Endothelial cell of umbilical vein (primary cell): Measurements from ENCODE around the gene MMP25. TPM values are rescaled to one million over a fixed set of nuclear protein-coding genes. Genes with fewer than 3 reads are reported as not detected.
A peak's percentile ranks its signal among the peaks of the same experiment; 100 is the strongest.

Experiments used
- BruUV-seq: library from RNA; stranded (reverse); fragments of 400-500 nt; replicated peaks from 2 replicates; lab custom pipeline; 2021; lab: Mats Ljungman, UMichigan
- CTCF ChIA-PET: fragments of 300-600, 350-600 bp; sonication (Branson Sonifier 250); formaldehyde crosslinking; loops from one replicate; lab custom pipeline; 2021; ENCODE audit warnings: antibody characterized with exemption, inconsistent platforms; lab: Charles Lee
- POLR2A ChIA-PET: fragments of 300-600, 350-600 bp; sonication (Branson Sonifier 250); formaldehyde crosslinking; loops from one replicate; lab custom pipeline; 2021; ENCODE audit warnings: antibody characterized with exemption, inconsistent platforms; lab: Charles Lee
- DNase-seq: peaks from one replicate; pipeline ENCODE4 v3.0.0-alpha.2; 2011; ENCODE audit warnings: low read depth, low spot score
- FAIRE-seq: peaks from 2 replicates; lab custom pipeline; 2011; peaks lifted over from hg19 to GRCh38; lab: Jason Lieb, UNC
- H2AFZ ChIP-seq: 2 replicates; pipeline ENCODE4 v1.6.0; 2012; ENCODE audit warnings: low read depth, low read length, control low read depth, inconsistent platforms
- H3K27ac ChIP-seq: 2 replicates; pipeline ENCODE4 v1.5.1; 2011; ENCODE audit warnings: low read depth, mild to moderate bottlenecking, control low read depth, low read length, moderate library complexity; ENCODE audit not compliant: insufficient read depth
- H3K27me3 ChIP-seq, 2 experiments: 2 replicates each; pipeline versions ENCODE4 v1.6.0 to v1.6.1; 2011; ENCODE audit warnings: low read length in 2 of 2, mixed read lengths in 1 of 2; ENCODE audit not compliant: control insufficient read depth in 2 of 2, insufficient read depth in 2 of 2
- H3K36me3 ChIP-seq, 2 experiments: 2 replicates in 1 of 2; 3 replicates in 1 of 2; pipeline ENCODE4 v1.5.1; 2011; ENCODE audit warnings: low read length in 2 of 2, mild to moderate bottlenecking in 1 of 2, moderate library complexity in 1 of 2; ENCODE audit not compliant: control insufficient read depth in 2 of 2, insufficient read depth in 2 of 2; ENCODE audit errors: extremely low read depth in 1 of 2
- H3K4me1 ChIP-seq: 3 replicates; pipeline ENCODE4 v1.5.1; 2011; ENCODE audit warnings: mild to moderate bottlenecking, low read length; ENCODE audit not compliant: control insufficient read depth, insufficient read depth; ENCODE audit errors: extremely low read depth
- H3K4me2 ChIP-seq: 2 replicates; pipeline ENCODE4 v1.6.1; 2011; ENCODE audit warnings: low read length, control low read depth, mixed read lengths; ENCODE audit not compliant: insufficient read depth
- H3K4me3 ChIP-seq, 3 experiments: fragments of 200-600 bp in 1 of 3; sonication (generic), shearing (Covaris generic) in 1 of 3; replicated peaks in 1 of 3; 2 replicates each; pipeline ENCODE4 v1.5.1; 2011 to 2016; ENCODE audit warnings: control low read depth in 3 of 3, low read length in 3 of 3, mild to moderate bottlenecking in 2 of 3, inconsistent platforms in 1 of 3, low read depth in 1 of 3, moderate library complexity in 1 of 3; ENCODE audit not compliant: insufficient read depth in 1 of 3
- H3K79me2 ChIP-seq: 2 replicates; pipeline ENCODE4 v1.6.0; 2012; ENCODE audit warnings: low read length, inconsistent platforms; ENCODE audit not compliant: control insufficient read depth, insufficient read depth
- H3K9ac ChIP-seq: replicated peaks from 2 replicates; pipeline ENCODE3; 2011; ENCODE audit warnings: low read length, control low read depth; ENCODE audit not compliant: insufficient read depth; ENCODE audit errors: extremely low read depth
- H3K9me1 ChIP-seq: replicated peaks from 3 replicates; pipeline ENCODE4 v1.6.0; 2011; ENCODE audit warnings: mild to moderate bottlenecking, low read length; ENCODE audit not compliant: control insufficient read depth, insufficient read depth; ENCODE audit errors: extremely low read depth
- H3K9me3 ChIP-seq: replicated peaks from 2 replicates; pipeline ENCODE4 v1.5.1; 2012; ENCODE audit warnings: low read length, inconsistent platforms; ENCODE audit not compliant: control insufficient read depth, insufficient read depth
- H4K20me1 ChIP-seq: replicated peaks from 2 replicates; pipeline ENCODE3; 2011; ENCODE audit warnings: mild to moderate bottlenecking, low read length; ENCODE audit not compliant: control insufficient read depth, insufficient read depth; ENCODE audit errors: extremely low read depth
- FOS ChIP-seq: IDR thresholded peaks from 2 replicates; pipeline ENCODE4 v1.6.1; 2011; ENCODE audit warnings: mild to moderate bottlenecking, low read length, moderate library complexity, borderline replicate concordance; ENCODE audit not compliant: insufficient read depth
- JUN ChIP-seq: IDR thresholded peaks from 2 replicates; pipeline ENCODE4 v1.6.1; 2011; ENCODE audit warnings: borderline replicate concordance, low read depth; ENCODE audit not compliant: insufficient read length, insufficient read depth
- MAX ChIP-seq: IDR thresholded peaks from 2 replicates; pipeline ENCODE4 v1.6.1; 2011; ENCODE audit not compliant: insufficient read depth, insufficient read length
- POLR2AphosphoS5 ChIP-seq: IDR thresholded peaks from 2 replicates; pipeline ENCODE4 v1.6.1; 2012; ENCODE audit warnings: low read depth, mild to moderate bottlenecking, control low read depth, low read length, moderate library complexity; ENCODE audit not compliant: insufficient read depth
- dilution Hi-C: fragments of 300-500 bp; cut with MboI; formaldehyde crosslinking; loops from one replicate; pipeline ENCODE4 v1.15.0; 2019; ENCODE audit warnings: low sequenced_read_pairs; ENCODE audit not compliant: extremely low pct_ligation_motif_present
- intact Hi-C: fragments of 100-400 bp; cut with micrococcal nuclease; formaldehyde crosslinking; loops from one replicate; pipeline ENCODE4 v1.10.0; 2022
- polyA plus RNA-seq, 4 experiments: library from polyadenylated mRNA; depleted of rRNA in 3 of 4; stranded (reverse) in 3 of 4; unstranded in 1 of 4; fragments of >200 nt; gene quantifications; 2 replicates each; pipeline versions ENCODE4 v1.2.1 to v1.2.3, GENCODE V29; 2011 to 2012; ENCODE audit warnings: missing spikeins in 1 of 4
- total RNA-seq: library from RNA; stranded (reverse); gene quantifications from 2 replicates; pipeline ENCODE4 v1.2.3, GENCODE V29; 2021
- TF ChIP-seq, protein P1 (sequence below), 2 donors: IDR thresholded peaks; 1 replicate in 1 of 2; 2 replicates in 1 of 2; pipeline ENCODE4 v1.5.1; 2011; ENCODE audit warnings: low read length in 2 of 2, mild to moderate bottlenecking in 2 of 2, moderate library complexity in 2 of 2, control low read depth in 1 of 2, inconsistent platforms in 1 of 2, low read depth in 1 of 2; ENCODE audit not compliant: insufficient read depth in 1 of 2; ENCODE audit errors: extremely low read depth in 1 of 2

MMP25 gene
- total and polyA plus RNA-seq, 2 donors (not counting 3 experiments of a cell fraction or from before 2014, with no cell fraction given), result 0.08 to 0.35 TPM

- no peaks in the 10 kb centered on the region for H3K9me1 ChIP-seq
- ChIA-PET CTCF (interaction anchor here (1.4 to 6.1 kb wide), 4 partner anchors 8 to 107 kb away, joined by 6 to 52 read pairs (median 9); no protein-coding TSS in a partner anchor), POLR2A (interaction anchor here (1.4 kb wide), 1 partner anchor 112 kb away, joined by 3 read pairs; the partner anchor contains the start of gene ZNF213)
- no peaks in the 10 kb centered on the region for H3K9me3 ChIP-seq
- H3K4me2 ChIP-seq, result peak overlapping the region; percentile 83
- H3K4me1 ChIP-seq, result peaks cover 18% of the 10 kb centered on the region
- H3K4me3 ChIP-seq, result peak overlapping the region; percentile 45 to 61 (median 53)
- no TSS peak for BruUV-seq
- no peaks in the 10 kb centered on the region for H3K27me3 ChIP-seq
- peak; percentile 99 for TF ChIP-seq FOS
- no peak for TF ChIP-seq MAX
- TF ChIP-seq, protein P1, sequence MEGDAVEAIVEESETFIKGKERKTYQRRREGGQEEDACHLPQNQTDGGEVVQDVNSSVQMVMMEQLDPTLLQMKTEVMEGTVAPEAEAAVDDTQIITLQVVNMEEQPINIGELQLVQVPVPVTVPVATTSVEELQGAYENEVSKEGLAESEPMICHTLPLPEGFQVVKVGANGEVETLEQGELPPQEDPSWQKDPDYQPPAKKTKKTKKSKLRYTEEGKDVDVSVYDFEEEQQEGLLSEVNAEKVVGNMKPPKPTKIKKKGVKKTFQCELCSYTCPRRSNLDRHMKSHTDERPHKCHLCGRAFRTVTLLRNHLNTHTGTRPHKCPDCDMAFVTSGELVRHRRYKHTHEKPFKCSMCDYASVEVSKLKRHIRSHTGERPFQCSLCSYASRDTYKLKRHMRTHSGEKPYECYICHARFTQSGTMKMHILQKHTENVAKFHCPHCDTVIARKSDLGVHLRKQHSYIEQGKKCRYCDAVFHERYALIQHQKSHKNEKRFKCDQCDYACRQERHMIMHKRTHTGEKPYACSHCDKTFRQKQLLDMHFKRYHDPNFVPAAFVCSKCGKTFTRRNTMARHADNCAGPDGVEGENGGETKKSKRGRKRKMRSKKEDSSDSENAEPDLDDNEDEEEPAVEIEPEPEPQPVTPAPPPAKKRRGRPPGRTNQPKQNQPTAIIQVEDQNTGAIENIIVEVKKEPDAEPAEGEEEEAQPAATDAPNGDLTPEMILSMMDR (IDR thresholded peaks at IDR 0.05; ENCODE audit: extremely low read depth in 1 of 2, insufficient read depth in 1 of 2, low read depth in 1 of 2, low read length in 2 of 2), result no peak
- peak; percentile 90 for TF ChIP-seq JUN
- TF ChIP-seq POLR2AphosphoS5, result peak; percentile 82
- FAIRE-seq (peak; percentile 95), DNase-seq (peak; percentile 93)
- H3K36me3 ChIP-seq, result peaks cover 0 to 9% of the 10 kb centered on the region in 2 experiments
- peak overlapping the region; percentile 90 for H3K9ac ChIP-seq
- H3K27ac ChIP-seq, result peak overlapping the region; percentile 98
- no peak overlapping the region for H2AFZ ChIP-seq
- dilution Hi-C loops (no loop called here), intact Hi-C loops (no loop called here)
- H4K20me1 ChIP-seq, result no peaks in the 10 kb centered on the region
- H3K79me2 ChIP-seq, result peaks cover 2% of the 10 kb centered on the region
These were observed 24.1 kb upstream of the MMP25 start for GRCh38 chr16:3022208-3022683.
